HEK293 (cell line): ENCODE measurements around the gene VARS1.

ENCODE experiments used
- CTCF ChIA-PET: fragments of 350-600 bp; formaldehyde crosslinking; extraction: SDS; loops from one replicate; lab custom pipeline; 2021; ENCODE audit warnings: antibody characterized with exemption; lab: Yijun Ruan, JAX
- POLR2A ChIA-PET: fragments of 300-600 bp; formaldehyde crosslinking; extraction: SDS; loops from one replicate; lab custom pipeline; 2020; ENCODE audit warnings: antibody characterized with exemption, inconsistent platforms; lab: Yijun Ruan, JAX
- H3K27ac ChIP-seq: fragments of 200-500 bp; sonication (Bioruptor generic); 2 replicates; pipeline ENCODE4 v1.5.1; 2014; ENCODE audit warnings: low read depth, low read length, control low read depth, inconsistent platforms; ENCODE audit errors: extremely low read depth
- H3K36me3 ChIP-seq, 2 experiments: fragments of 200-500 bp in 1 of 2; sonication (Bioruptor generic) in 1 of 2; 1 replicate in 1 of 2; 2 replicates in 1 of 2; pipeline ENCODE4 v1.5.1; 2014 to 2017; ENCODE audit warnings: inconsistent platforms in 2 of 2, low read length in 2 of 2; ENCODE audit not compliant: control insufficient read depth in 2 of 2, insufficient read depth in 1 of 2
- H3K4me1 ChIP-seq: fragments of 200-500 bp; sonication (Bioruptor generic); 2 replicates; pipeline ENCODE4 v1.5.1; 2014; ENCODE audit warnings: mild to moderate bottlenecking, low read length, inconsistent platforms; ENCODE audit not compliant: control insufficient read depth, insufficient read depth
- H3K4me3 ChIP-seq: 2 replicates; pipeline ENCODE4 v1.5.1; 2011; ENCODE audit warnings: low read depth, mild to moderate bottlenecking, control low read depth, low read length, moderate library complexity
- H3K9me3 ChIP-seq: fragments of 200-500 bp; sonication (Bioruptor generic); 2 replicates; pipeline ENCODE4 v1.5.1; 2014; ENCODE audit warnings: low read depth, low read length, inconsistent platforms; ENCODE audit not compliant: control insufficient read depth, insufficient read depth
- EGR2 ChIP-seq: fragments of 450-650 bp; formaldehyde crosslinking; IDR thresholded peaks from 2 replicates; pipeline ENCODE4 v1.5.1; 2016; ENCODE audit warnings: low read depth, missing biosample characterization, missing genetic modification characterization
- GLI4 ChIP-seq: fragments of 450-650 bp; formaldehyde crosslinking; IDR thresholded peaks from 2 replicates; pipeline ENCODE4 v1.5.1; 2016; ENCODE audit warnings: missing biosample characterization, missing genetic modification characterization
- GLIS2 ChIP-seq: fragments of 450-650 bp; formaldehyde crosslinking; IDR thresholded peaks from 2 replicates; pipeline ENCODE4 v1.5.1; 2016; ENCODE audit warnings: missing biosample characterization, missing genetic modification characterization
- KLF8 ChIP-seq: fragments of 450-650 bp; formaldehyde crosslinking; IDR thresholded peaks from 2 replicates; pipeline ENCODE4 v1.5.1; 2016; ENCODE audit warnings: missing biosample characterization, missing genetic modification characterization
- MZF1 ChIP-seq: fragments of 450-650 bp; formaldehyde crosslinking; IDR thresholded peaks from 2 replicates; pipeline ENCODE4 v1.5.1; 2017; ENCODE audit warnings: missing biosample characterization, missing genetic modification characterization, borderline replicate concordance
- PATZ1 ChIP-seq: fragments of 450-650 bp; formaldehyde crosslinking; IDR thresholded peaks from 2 replicates; pipeline ENCODE4 v1.5.1; 2016; ENCODE audit warnings: missing biosample characterization, missing genetic modification characterization
- WT1 ChIP-seq: fragments of 450-650 bp; formaldehyde crosslinking; IDR thresholded peaks from 2 replicates; pipeline ENCODE4 v1.5.1; 2016; ENCODE audit warnings: missing biosample characterization, missing genetic modification characterization
- ZBTB11 ChIP-seq: fragments of 450-650 bp; formaldehyde crosslinking; conservative IDR thresholded peaks from 2 replicates; pipeline ENCODE4 v1.5.1; 2016; ENCODE audit warnings: low read depth, missing biosample characterization, missing genetic modification characterization
- ZBTB20 ChIP-seq: fragments of 450-650 bp; formaldehyde crosslinking; IDR thresholded peaks from 2 replicates; pipeline ENCODE4 v1.5.1; 2016; ENCODE audit warnings: missing biosample characterization, missing genetic modification characterization
- ZBTB8A ChIP-seq: fragments of 450-650 bp; formaldehyde crosslinking; IDR thresholded peaks from 2 replicates; pipeline ENCODE4 v1.5.1; 2016; ENCODE audit warnings: missing biosample characterization, missing genetic modification characterization
- ZFHX2 ChIP-seq: fragments of 450-650 bp; formaldehyde crosslinking; conservative IDR thresholded peaks from 2 replicates; pipeline ENCODE4 v1.5.1; 2016; ENCODE audit warnings: missing biosample characterization, missing genetic modification characterization
- ZIC2 ChIP-seq: fragments of 450-650 bp; formaldehyde crosslinking; IDR thresholded peaks from 2 replicates; pipeline ENCODE4 v1.5.1; 2016; ENCODE audit warnings: missing biosample characterization, missing genetic modification characterization
- ZNF16 ChIP-seq: fragments of 450-650 bp; formaldehyde crosslinking; IDR thresholded peaks from 2 replicates; pipeline ENCODE4 v1.5.1; 2016; ENCODE audit warnings: low read depth, missing biosample characterization, missing genetic modification characterization
- ZNF354C ChIP-seq: fragments of 450-650 bp; formaldehyde crosslinking; IDR thresholded peaks from 2 replicates; pipeline ENCODE4 v1.5.1; 2016; ENCODE audit warnings: missing biosample characterization, missing genetic modification characterization, low read depth, borderline replicate concordance
- ZNF433 ChIP-seq: fragments of 450-650 bp; formaldehyde crosslinking; IDR thresholded peaks from 2 replicates; pipeline ENCODE4 v1.5.1; 2016; ENCODE audit warnings: missing biosample characterization, missing genetic modification characterization, low read depth
- ZNF560 ChIP-seq: fragments of 450-650 bp; formaldehyde crosslinking; IDR thresholded peaks from 2 replicates; pipeline ENCODE4 v1.5.1; 2017; ENCODE audit warnings: missing biosample characterization, missing genetic modification characterization, borderline replicate concordance
- ZNF707 ChIP-seq: fragments of 450-650 bp; formaldehyde crosslinking; IDR thresholded peaks from 2 replicates; pipeline ENCODE4 v1.5.1; 2016; ENCODE audit warnings: missing biosample characterization, missing genetic modification characterization
- ZSCAN30 ChIP-seq: fragments of 450-650 bp; IDR thresholded peaks from 2 replicates; pipeline ENCODE4 v1.5.1; 2018; ENCODE audit warnings: missing biosample characterization, mild to moderate bottlenecking, missing genetic modification characterization, moderate library complexity
- TF ChIP-seq, protein P1 (sequence below): fragments of 450-650 bp; formaldehyde crosslinking; IDR thresholded peaks from 2 replicates; pipeline ENCODE4 v1.5.1; 2016; ENCODE audit warnings: missing biosample characterization, missing genetic modification characterization, borderline replicate concordance

Gene VARS1

GRCh38 chr6:31797588-31797987 is 2.0 kb upstream of the VARS1 start (continued):
- TF ChIP-seq MZF1 (tag by site-specific recombination), result no peak
- no peak for TF ChIP-seq ZBTB8A (tag by site-specific recombination)
- TF ChIP-seq, all 188 proteins: peak for 1

GRCh38 chr6:31796993-31797385 is 1.4 kb upstream of the VARS1 start:
- TF ChIP-seq, protein P1, sequence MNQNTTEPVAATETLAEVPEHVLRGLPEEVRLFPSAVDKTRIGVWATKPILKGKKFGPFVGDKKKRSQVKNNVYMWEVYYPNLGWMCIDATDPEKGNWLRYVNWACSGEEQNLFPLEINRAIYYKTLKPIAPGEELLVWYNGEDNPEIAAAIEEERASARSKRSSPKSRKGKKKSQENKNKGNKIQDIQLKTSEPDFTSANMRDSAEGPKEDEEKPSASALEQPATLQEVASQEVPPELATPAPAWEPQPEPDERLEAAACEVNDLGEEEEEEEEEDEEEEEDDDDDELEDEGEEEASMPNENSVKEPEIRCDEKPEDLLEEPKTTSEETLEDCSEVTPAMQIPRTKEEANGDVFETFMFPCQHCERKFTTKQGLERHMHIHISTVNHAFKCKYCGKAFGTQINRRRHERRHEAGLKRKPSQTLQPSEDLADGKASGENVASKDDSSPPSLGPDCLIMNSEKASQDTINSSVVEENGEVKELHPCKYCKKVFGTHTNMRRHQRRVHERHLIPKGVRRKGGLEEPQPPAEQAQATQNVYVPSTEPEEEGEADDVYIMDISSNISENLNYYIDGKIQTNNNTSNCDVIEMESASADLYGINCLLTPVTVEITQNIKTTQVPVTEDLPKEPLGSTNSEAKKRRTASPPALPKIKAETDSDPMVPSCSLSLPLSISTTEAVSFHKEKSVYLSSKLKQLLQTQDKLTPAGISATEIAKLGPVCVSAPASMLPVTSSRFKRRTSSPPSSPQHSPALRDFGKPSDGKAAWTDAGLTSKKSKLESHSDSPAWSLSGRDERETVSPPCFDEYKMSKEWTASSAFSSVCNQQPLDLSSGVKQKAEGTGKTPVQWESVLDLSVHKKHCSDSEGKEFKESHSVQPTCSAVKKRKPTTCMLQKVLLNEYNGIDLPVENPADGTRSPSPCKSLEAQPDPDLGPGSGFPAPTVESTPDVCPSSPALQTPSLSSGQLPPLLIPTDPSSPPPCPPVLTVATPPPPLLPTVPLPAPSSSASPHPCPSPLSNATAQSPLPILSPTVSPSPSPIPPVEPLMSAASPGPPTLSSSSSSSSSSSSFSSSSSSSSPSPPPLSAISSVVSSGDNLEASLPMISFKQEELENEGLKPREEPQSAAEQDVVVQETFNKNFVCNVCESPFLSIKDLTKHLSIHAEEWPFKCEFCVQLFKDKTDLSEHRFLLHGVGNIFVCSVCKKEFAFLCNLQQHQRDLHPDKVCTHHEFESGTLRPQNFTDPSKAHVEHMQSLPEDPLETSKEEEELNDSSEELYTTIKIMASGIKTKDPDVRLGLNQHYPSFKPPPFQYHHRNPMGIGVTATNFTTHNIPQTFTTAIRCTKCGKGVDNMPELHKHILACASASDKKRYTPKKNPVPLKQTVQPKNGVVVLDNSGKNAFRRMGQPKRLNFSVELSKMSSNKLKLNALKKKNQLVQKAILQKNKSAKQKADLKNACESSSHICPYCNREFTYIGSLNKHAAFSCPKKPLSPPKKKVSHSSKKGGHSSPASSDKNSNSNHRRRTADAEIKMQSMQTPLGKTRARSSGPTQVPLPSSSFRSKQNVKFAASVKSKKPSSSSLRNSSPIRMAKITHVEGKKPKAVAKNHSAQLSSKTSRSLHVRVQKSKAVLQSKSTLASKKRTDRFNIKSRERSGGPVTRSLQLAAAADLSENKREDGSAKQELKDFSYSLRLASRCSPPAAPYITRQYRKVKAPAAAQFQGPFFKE, result no peak
- TF ChIP-seq ZBTB20 (tag by site-specific recombination) (peak; percentile 31; the same call in 1 of the 2 replicates), ZNF354C (tag by site-specific recombination) (no peak), ZIC2 (no peak)
- Histone ChIP-seq H3K36me3 (peaks cover 16 to 31% of the 10 kb centered on the region in 2 experiments), H3K4me1 (no peaks in the 10 kb centered on the region; the same call in 1 of the 2 replicates), H3K27ac (peak overlapping the region; percentile 48; the same call in 1 of the 2 replicates), H3K4me3 (no peak overlapping the region), H3K9me3 (no peaks in the 10 kb centered on the region)
- CTCF ChIA-PET, result interaction anchor here (0.6 to 4.9 kb wide), 5 partner anchors 10 to 108 kb away, joined by 3 to 55 read pairs (median 6); partner anchors contain the start of genes HSPA1A, HSPA1L and LSM2
- POLR2A ChIA-PET, result interaction anchor here (0.7 to 5.9 kb wide), 6 partner anchors 9 to 1173 kb away, joined by 5 to 138 read pairs (median 21); partner anchors contain the start of genes HSPA1A, HSPA1B, HSPA1L and LSM2

GRCh38 chr6:31794866-31795615 is 511 bp downstream of the VARS1 start:
- no peaks in the 10 kb centered on the region; the same call in 1 of the 2 replicates for H3K4me1 ChIP-seq
- peaks cover 16 to 40% of the 10 kb centered on the region in 2 experiments for H3K36me3 ChIP-seq
- H3K9me3 ChIP-seq, result no peaks in the 10 kb centered on the region
- CTCF ChIA-PET, result interaction anchor here (0.6 to 4.9 kb wide), 18 partner anchors 10 to 348 kb away, joined by 3 to 55 read pairs (median 4); partner anchors contain the start of genes CLIC1 and LSM2
- H3K27ac ChIP-seq, result peak overlapping the region; percentile 93
- POLR2A ChIA-PET, result interaction anchor here (1.0 to 5.9 kb wide), 15 partner anchors 8 to 401 kb away, joined by 3 to 138 read pairs (median 9); partner anchors contain the start of genes C6orf47, DDAH2, HSPA1A and HSPA1B
- H3K4me3 ChIP-seq, result peak overlapping the region; percentile 81
- 0 out of 2 replicates have a peak, but pooled peaks have one; percentile 7 for TF ChIP-seq ZFHX2
- no peak for TF ChIP-seq ZSCAN30 (tag by site-specific recombination)
- TF ChIP-seq GLI4 (tag by site-specific recombination), result no peak
- TF ChIP-seq ZNF433 (tag by site-specific recombination), result 0 out of 2 replicates have a peak, but pooled peaks have one; percentile 4
- TF ChIP-seq ZNF16, result no peak
- TF ChIP-seq ZBTB20 (tag by site-specific recombination), result peak; percentile 56
- TF ChIP-seq KLF8 (tag by site-specific recombination), result peak; percentile 7; the same call in 1 of the 2 replicates
- peak; percentile 16; the same call in 1 of the 2 replicates for TF ChIP-seq WT1 (tag by site-specific recombination)
- no peak for TF ChIP-seq ZNF560 (tag by site-specific recombination)
- TF ChIP-seq PATZ1 (tag by site-specific recombination), result peak; percentile 88
- TF ChIP-seq ZBTB11 (tag by site-specific recombination), result 0 out of 2 replicates have a peak, but pooled peaks have one; percentile 5
- TF ChIP-seq ZNF707 (tag by site-specific recombination), result no peak
- TF ChIP-seq GLIS2 (tag by site-specific recombination), result peak; percentile 95
- TF ChIP-seq EGR2 (tag by site-specific recombination), result peak; percentile 36; the same call in 1 of the 2 replicates
